Liver (tissue), 9 donors: ENCODE measurements around the gene SNAP47. TPM values are rescaled to one million over a fixed set of nuclear protein-coding genes. Genes with fewer than 3 reads are reported as not detected.

ENCODE experiments used
- DNase-seq: peaks from one replicate; pipeline ENCODE4 v3.0.0-alpha.2; 2017; ENCODE audit warnings: low spot score
- H3K27ac ChIP-seq, 2 donors: one replicate each; pipeline ENCODE4 v1.7.0; 2013; ENCODE audit warnings: inconsistent platforms in 2 of 2, low read length in 2 of 2, control low read depth in 1 of 2, low read depth in 1 of 2, mild to moderate bottlenecking in 1 of 2
- H3K27me3 ChIP-seq, 4 donors: one replicate each; pipeline versions ENCODE4 v1.6.1 to v1.7.0; 2013; ENCODE audit warnings: low read length in 3 of 4, inconsistent platforms in 1 of 4, mild to moderate bottlenecking in 1 of 4, moderate library complexity in 1 of 4; ENCODE audit not compliant: control insufficient read depth in 4 of 4, insufficient read depth in 4 of 4
- H3K36me3 ChIP-seq, 4 donors: one replicate each; pipeline versions ENCODE4 v1.6.1 to v1.7.0; 2013; ENCODE audit warnings: low read length in 3 of 4, mild to moderate bottlenecking in 3 of 4, low read depth in 1 of 4, moderate library complexity in 1 of 4; ENCODE audit not compliant: control insufficient read depth in 4 of 4, insufficient read depth in 3 of 4
- H3K4me1 ChIP-seq, 4 donors: one replicate each; pipeline versions ENCODE4 v1.6.1 to v1.7.0; 2013; ENCODE audit warnings: low read length in 3 of 4, mild to moderate bottlenecking in 3 of 4, moderate library complexity in 1 of 4; ENCODE audit not compliant: control insufficient read depth in 4 of 4, insufficient read depth in 4 of 4
- H3K4me3 ChIP-seq, 3 donors: one replicate each; pipeline versions ENCODE4 v1.6.1 to v1.7.0; 2013; ENCODE audit warnings: low read length in 3 of 3, control low read depth in 1 of 3, low read depth in 1 of 3, mild to moderate bottlenecking in 1 of 3
- H3K9ac ChIP-seq, 2 donors: one replicate each; pipeline ENCODE4 v1.7.0; 2013; ENCODE audit warnings: low read length in 2 of 2, mild to moderate bottlenecking in 2 of 2, moderate library complexity in 2 of 2, control low read depth in 1 of 2, low read depth in 1 of 2
- H3K9me3 ChIP-seq, 4 donors: one replicate each; pipeline versions ENCODE4 v1.6.1 to v1.7.0; 2013; ENCODE audit warnings: low read length in 3 of 4; ENCODE audit not compliant: control insufficient read depth in 4 of 4
- EGR1 ChIP-seq, 2 donors: IDR thresholded peaks; 2 replicates each; pipeline ENCODE4 v1.6.1; 2016 to 2018; ENCODE audit warnings: antibody characterized with exemption in 2 of 2, low read depth in 2 of 2
- FOXA2 ChIP-seq: IDR thresholded peaks from 2 replicates; pipeline ENCODE4 v1.6.1; 2016; ENCODE audit warnings: antibody characterized with exemption
- GABPA ChIP-seq, 2 donors: IDR thresholded peaks in 1 of 2; conservative IDR thresholded peaks in 1 of 2; 2 replicates each; pipeline ENCODE4 v1.6.1; 2016; ENCODE audit warnings: antibody characterized with exemption in 2 of 2, mild to moderate bottlenecking in 1 of 2, moderate library complexity in 1 of 2
- HNF4A ChIP-seq, 2 donors: conservative IDR thresholded peaks; 2 replicates each; pipeline ENCODE4 v1.6.1; 2016; ENCODE audit warnings: antibody characterized with exemption in 2 of 2, mild to moderate bottlenecking in 2 of 2
- NR2F2 ChIP-seq: IDR thresholded peaks from 2 replicates; pipeline ENCODE4 v1.6.1; 2016; ENCODE audit warnings: antibody characterized with exemption
- RXRA ChIP-seq, 2 donors: IDR thresholded peaks; 2 replicates each; pipeline ENCODE4 v1.6.1; 2017 to 2018; ENCODE audit warnings: antibody characterized with exemption in 2 of 2, mild to moderate bottlenecking in 1 of 2
- SP1 ChIP-seq: IDR thresholded peaks from 2 replicates; pipeline ENCODE4 v1.6.1; 2018; ENCODE audit warnings: antibody characterized with exemption, mild to moderate bottlenecking
- TAF1 ChIP-seq: conservative IDR thresholded peaks from 2 replicates; pipeline ENCODE4 v1.6.1; 2016; ENCODE audit warnings: antibody characterized with exemption, mild to moderate bottlenecking
- YY1 ChIP-seq: IDR thresholded peaks from 2 replicates; pipeline ENCODE4 v1.6.1; 2016; ENCODE audit warnings: antibody characterized with exemption, mild to moderate bottlenecking
- WGBS: extraction: QIAGEN DNeasy Blood & Tissue Kit; methylation state at CpG from one replicate; pipeline ENCODE4 v1.1.7; 2013; 5-methylcytosine and 5-hydroxymethylcytosine counted together
- polyA plus RNA-seq, 2 donors: library from polyadenylated mRNA; stranded (reverse) in 1 of 2; unstranded in 1 of 2; fragments of 200-250 nt in 1 of 2; fragments of >200 nt in 1 of 2; fragmentation: Nextera tagmentation in 1 of 2; extraction: Ambion mirVana in 1 of 2; gene quantifications; one replicate each; pipeline versions ENCODE4 v1.2.1 to v1.2.3, GENCODE V29; 2013 to 2015
- total RNA-seq, 2 donors: library from RNA; depleted of rRNA; stranded (reverse); fragments of >200 nt; gene quantifications; one replicate each; pipeline ENCODE4 v1.2.3, GENCODE V29; 2014
- TF ChIP-seq, protein P1 (sequence below): IDR thresholded peaks from 2 replicates; pipeline ENCODE4 v1.6.1; 2016; ENCODE audit warnings: antibody characterized with exemption
- TF ChIP-seq, protein P2 (sequence below): IDR thresholded peaks from 2 replicates; pipeline ENCODE4 v1.6.1; 2016; ENCODE audit warnings: antibody characterized with exemption
- TF ChIP-seq, protein P3 (sequence below): IDR thresholded peaks from 2 replicates; pipeline ENCODE4 v1.6.1; 2016; ENCODE audit warnings: antibody characterized with exemption
- TF ChIP-seq, protein P4 (sequence below): IDR thresholded peaks from 2 replicates; pipeline ENCODE4 v1.6.1; 2016; ENCODE audit warnings: antibody characterized with exemption, mild to moderate bottlenecking
- TF ChIP-seq, protein P5 (sequence below): fragments of 150-350 bp; IDR thresholded peaks from 2 replicates; pipeline ENCODE4 v1.5.1; 2017; ENCODE audit warnings: improper control_type of control experiment, low read depth, low read length; ENCODE audit not compliant: missing input control
- donor health status: healthy.
- donor health status: healthy.
- donor health status: healthy.
- donor health status: healthy.
- donor health status: healthy.

Gene SNAP47
- total and polyA plus RNA-seq, 4 donors, result 15.3 to 23.3 (median 16.3) TPM

DNA sequence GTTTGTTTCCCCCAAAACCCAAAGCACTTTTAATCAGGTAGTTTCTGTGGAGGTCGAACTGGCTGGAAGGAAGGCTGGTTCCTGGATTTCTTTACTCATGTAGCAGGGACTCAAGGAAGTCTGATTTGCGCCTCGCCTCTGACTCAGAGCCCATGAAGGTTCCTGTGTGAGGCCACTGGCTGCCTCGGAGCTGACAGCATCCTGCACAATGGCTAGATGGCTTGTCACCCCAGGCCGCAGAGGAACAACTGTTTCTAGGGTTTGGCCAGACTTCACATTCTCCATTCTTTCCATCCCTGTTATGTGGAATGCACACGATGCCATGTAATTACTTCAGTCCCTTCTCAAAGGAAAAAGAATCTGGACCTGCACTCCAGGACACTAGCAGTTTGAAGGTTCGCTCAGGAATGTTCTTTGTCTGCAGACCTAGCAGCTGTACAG lies 41.1 kb downstream of the SNAP47 start (continued):
- no peak for TF ChIP-seq GABPA (IDR thresholded peaks at IDR 0.05 in 1 of 2, conservative IDR thresholded peaks at IDR 0.05 in 1 of 2)
- TF ChIP-seq, protein P1, sequence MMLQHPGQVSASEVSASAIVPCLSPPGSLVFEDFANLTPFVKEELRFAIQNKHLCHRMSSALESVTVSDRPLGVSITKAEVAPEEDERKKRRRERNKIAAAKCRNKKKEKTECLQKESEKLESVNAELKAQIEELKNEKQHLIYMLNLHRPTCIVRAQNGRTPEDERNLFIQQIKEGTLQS, result no peak
- no peak for TF ChIP-seq TAF1

DNA sequence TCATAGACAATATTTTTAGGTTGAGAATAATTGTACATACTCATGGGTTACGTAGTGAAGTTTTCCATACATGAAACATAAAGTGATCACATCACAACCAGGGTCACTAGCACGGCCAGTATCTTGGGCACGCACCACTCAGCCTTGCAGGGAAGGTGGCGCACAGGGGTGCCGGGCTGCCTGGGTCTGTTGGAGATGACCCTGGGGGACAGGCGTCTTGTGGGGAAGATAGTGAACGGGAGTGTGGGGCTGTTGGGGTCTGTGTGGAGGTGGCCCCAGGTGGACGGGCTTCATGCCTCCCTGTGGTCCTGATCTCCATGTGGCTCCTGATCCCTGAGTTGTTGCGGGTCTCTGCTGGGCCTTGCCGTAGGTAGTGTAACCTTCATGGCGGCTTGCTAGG lies 41.9 kb downstream of the SNAP47 start:
- 93% methylated on average over 11 of the region's 11 CpGs for WGBS
- Histone ChIP-seq H3K9ac (no peak overlapping the region), H3K27me3 (no peaks in the 10 kb centered on the region), H3K9me3 (no peaks in the 10 kb centered on the region), H3K36me3 (peaks cover 1 to 29% (median 9%) of the 10 kb centered on the region in 4 donors), H3K4me3 (no peak overlapping the region), H3K4me1 (no peaks in the 10 kb centered on the region), H3K27ac (no peak overlapping the region)
- TF ChIP-seq, protein P2, sequence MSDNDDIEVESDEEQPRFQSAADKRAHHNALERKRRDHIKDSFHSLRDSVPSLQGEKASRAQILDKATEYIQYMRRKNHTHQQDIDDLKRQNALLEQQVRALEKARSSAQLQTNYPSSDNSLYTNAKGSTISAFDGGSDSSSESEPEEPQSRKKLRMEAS, result no peak
- TF ChIP-seq, protein P3, sequence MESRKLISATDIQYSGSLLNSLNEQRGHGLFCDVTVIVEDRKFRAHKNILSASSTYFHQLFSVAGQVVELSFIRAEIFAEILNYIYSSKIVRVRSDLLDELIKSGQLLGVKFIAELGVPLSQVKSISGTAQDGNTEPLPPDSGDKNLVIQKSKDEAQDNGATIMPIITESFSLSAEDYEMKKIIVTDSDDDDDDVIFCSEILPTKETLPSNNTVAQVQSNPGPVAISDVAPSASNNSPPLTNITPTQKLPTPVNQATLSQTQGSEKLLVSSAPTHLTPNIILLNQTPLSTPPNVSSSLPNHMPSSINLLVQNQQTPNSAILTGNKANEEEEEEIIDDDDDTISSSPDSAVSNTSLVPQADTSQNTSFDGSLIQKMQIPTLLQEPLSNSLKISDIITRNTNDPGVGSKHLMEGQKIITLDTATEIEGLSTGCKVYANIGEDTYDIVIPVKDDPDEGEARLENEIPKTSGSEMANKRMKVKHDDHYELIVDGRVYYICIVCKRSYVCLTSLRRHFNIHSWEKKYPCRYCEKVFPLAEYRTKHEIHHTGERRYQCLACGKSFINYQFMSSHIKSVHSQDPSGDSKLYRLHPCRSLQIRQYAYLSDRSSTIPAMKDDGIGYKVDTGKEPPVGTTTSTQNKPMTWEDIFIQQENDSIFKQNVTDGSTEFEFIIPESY, result no peak
- TF ChIP-seq NR2F2 (no peak), EGR1 (IDR thresholded peaks at IDR 0.05; ENCODE audit: low read depth in 2 of 2) (no peak), GABPA (IDR thresholded peaks at IDR 0.05 in 1 of 2, conservative IDR thresholded peaks at IDR 0.05 in 1 of 2) (no peak), YY1 (no peak), HNF4A (conservative IDR thresholded peaks at IDR 0.05) (no peak), RXRA (IDR thresholded peaks at IDR 0.05) (no peak), FOXA2 (no peak), SP1 (no peak), TAF1 (no peak)
- TF ChIP-seq, protein P4, sequence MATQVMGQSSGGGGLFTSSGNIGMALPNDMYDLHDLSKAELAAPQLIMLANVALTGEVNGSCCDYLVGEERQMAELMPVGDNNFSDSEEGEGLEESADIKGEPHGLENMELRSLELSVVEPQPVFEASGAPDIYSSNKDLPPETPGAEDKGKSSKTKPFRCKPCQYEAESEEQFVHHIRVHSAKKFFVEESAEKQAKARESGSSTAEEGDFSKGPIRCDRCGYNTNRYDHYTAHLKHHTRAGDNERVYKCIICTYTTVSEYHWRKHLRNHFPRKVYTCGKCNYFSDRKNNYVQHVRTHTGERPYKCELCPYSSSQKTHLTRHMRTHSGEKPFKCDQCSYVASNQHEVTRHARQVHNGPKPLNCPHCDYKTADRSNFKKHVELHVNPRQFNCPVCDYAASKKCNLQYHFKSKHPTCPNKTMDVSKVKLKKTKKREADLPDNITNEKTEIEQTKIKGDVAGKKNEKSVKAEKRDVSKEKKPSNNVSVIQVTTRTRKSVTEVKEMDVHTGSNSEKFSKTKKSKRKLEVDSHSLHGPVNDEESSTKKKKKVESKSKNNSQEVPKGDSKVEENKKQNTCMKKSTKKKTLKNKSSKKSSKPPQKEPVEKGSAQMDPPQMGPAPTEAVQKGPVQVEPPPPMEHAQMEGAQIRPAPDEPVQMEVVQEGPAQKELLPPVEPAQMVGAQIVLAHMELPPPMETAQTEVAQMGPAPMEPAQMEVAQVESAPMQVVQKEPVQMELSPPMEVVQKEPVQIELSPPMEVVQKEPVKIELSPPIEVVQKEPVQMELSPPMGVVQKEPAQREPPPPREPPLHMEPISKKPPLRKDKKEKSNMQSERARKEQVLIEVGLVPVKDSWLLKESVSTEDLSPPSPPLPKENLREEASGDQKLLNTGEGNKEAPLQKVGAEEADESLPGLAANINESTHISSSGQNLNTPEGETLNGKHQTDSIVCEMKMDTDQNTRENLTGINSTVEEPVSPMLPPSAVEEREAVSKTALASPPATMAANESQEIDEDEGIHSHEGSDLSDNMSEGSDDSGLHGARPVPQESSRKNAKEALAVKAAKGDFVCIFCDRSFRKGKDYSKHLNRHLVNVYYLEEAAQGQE, result no peak
- TF ChIP-seq, protein P5, sequence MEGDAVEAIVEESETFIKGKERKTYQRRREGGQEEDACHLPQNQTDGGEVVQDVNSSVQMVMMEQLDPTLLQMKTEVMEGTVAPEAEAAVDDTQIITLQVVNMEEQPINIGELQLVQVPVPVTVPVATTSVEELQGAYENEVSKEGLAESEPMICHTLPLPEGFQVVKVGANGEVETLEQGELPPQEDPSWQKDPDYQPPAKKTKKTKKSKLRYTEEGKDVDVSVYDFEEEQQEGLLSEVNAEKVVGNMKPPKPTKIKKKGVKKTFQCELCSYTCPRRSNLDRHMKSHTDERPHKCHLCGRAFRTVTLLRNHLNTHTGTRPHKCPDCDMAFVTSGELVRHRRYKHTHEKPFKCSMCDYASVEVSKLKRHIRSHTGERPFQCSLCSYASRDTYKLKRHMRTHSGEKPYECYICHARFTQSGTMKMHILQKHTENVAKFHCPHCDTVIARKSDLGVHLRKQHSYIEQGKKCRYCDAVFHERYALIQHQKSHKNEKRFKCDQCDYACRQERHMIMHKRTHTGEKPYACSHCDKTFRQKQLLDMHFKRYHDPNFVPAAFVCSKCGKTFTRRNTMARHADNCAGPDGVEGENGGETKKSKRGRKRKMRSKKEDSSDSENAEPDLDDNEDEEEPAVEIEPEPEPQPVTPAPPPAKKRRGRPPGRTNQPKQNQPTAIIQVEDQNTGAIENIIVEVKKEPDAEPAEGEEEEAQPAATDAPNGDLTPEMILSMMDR, result no peak
- no peak for DNase-seq
